ENCODE measurements around the gene PBX3. TPM values are rescaled to one million over a fixed set of nuclear protein-coding genes. Genes with fewer than 3 reads are reported as not detected.

Gene PBX3
- total and polyA plus RNA-seq, 8 donors: 8.9 to 36.8 (median 21.5) TPM

- DNase-seq (no peak), ATAC-seq (no peak), FAIRE-seq (no peak)
- intact Hi-C loops (cut with DNase I): no loop called here
- Histone ChIP-seq H3K27me3 (no peaks in the 10 kb centered on the region), H3K36me3 (no peaks in the 10 kb centered on the region), H3K4me3 (no peak overlapping the region), H3K27ac (no peak overlapping the region), H3K9me3 (no peaks in the 10 kb centered on the region), H3K4me1 (peaks cover 0 to 9% (median 2%) of the 10 kb centered on the region in 3 donors)
- TF ChIP-seq CTCF (IDR thresholded peaks at IDR 0.05): no peak
- 67 to 78% methylated on average over 3 of the region's 3 CpGs for WGBS, 2 donors
Observed at GRCh38 chr9:125902214-125902613, 155.0 kb downstream of the PBX3 start.

DNA sequence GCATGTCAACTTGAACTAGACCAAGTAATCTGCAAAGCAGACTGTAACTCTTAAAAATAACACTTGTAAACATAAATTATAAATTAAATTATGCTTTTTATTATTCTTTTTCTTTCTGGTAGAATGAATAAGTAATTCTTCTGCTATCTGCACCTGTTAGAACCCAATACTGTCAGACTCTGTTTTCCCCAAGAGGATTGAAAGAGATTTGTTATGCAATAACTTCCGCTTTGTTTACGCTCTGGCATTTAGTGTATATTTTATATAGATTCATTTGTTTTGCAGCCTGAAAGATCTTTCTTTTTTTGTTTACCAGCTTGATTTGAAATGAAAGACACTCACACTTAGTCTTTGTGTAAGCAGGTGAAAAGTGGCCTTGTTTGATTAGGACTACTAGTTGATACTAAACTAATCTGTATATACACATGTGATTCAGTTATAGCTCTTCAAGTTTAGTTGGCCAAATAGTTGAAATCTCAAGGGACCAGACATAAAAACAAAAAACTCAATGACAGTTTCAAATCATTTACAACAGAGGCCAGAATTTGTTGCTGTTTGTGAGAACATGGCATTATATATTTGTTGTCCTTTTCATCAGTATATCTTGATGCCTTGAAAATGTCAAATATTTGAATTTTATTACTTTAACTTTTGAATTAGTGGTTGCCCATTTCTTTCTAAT lies 155.8 kb downstream of the PBX3 start:
- no peaks in the 10 kb centered on the region for H3K27me3 ChIP-seq
- no peaks in the 10 kb centered on the region for H3K36me3 ChIP-seq
- no peak overlapping the region for H3K4me3 ChIP-seq
- 92 to 94% methylated on average over 2 of the region's 2 CpGs for WGBS, 2 donors
- H3K4me1 ChIP-seq: peaks cover 0 to 9% (median 2%) of the 10 kb centered on the region in 3 donors
- DNase-seq (no peak), FAIRE-seq (no peak), ATAC-seq (no peak)
- H3K9me3 ChIP-seq: no peaks in the 10 kb centered on the region
- TF ChIP-seq CTCF (IDR thresholded peaks at IDR 0.05): no peak
- H3K27ac ChIP-seq: no peak overlapping the region
- intact Hi-C loops (cut with DNase I): no loop called here

- H3K4me3 ChIP-seq: no peak overlapping the region
- H3K36me3 ChIP-seq: no peaks in the 10 kb centered on the region
- no peak for FAIRE-seq
- H3K27me3 ChIP-seq: no peaks in the 10 kb centered on the region
- no peak for DNase-seq
- TF ChIP-seq CTCF (IDR thresholded peaks at IDR 0.05): no peak
- no peaks in the 10 kb centered on the region for H3K9me3 ChIP-seq
- 63 to 65% methylated on average over 5 of the region's 5 CpGs for WGBS, 2 donors
- intact Hi-C loops (cut with DNase I): no loop called here
- ATAC-seq: peak in 3 of 4 donors; percentile 53 to 77 (median 68)
- H3K27ac ChIP-seq: peak overlapping the region in 2 of 4 donors; percentile 16 to 24
- peaks cover 0 to 9% (median 2%) of the 10 kb centered on the region in 3 donors for H3K4me1 ChIP-seq
Observed at GRCh38 chr9:125904155-125904851, 157.1 kb downstream of the PBX3 start.

- H3K9me3 ChIP-seq: no peaks in the 10 kb centered on the region
- H3K4me3 ChIP-seq: no peak overlapping the region
- ATAC-seq (no peak), FAIRE-seq (no peak), DNase-seq (no peak)
- intact Hi-C loops (cut with DNase I): no loop called here
- TF ChIP-seq CTCF (IDR thresholded peaks at IDR 0.05): no peak
- 46 to 57% methylated on average over 1 of the region's 1 CpG for WGBS, 2 donors
- peaks cover 0 to 9% (median 2%) of the 10 kb centered on the region in 3 donors for H3K4me1 ChIP-seq
- no peaks in the 10 kb centered on the region for H3K27me3 ChIP-seq
- no peaks in the 10 kb centered on the region for H3K36me3 ChIP-seq
- H3K27ac ChIP-seq: no peak overlapping the region
Observed at GRCh38 chr9:125906144-125906543, 159.0 kb downstream of the PBX3 start.

DNA sequence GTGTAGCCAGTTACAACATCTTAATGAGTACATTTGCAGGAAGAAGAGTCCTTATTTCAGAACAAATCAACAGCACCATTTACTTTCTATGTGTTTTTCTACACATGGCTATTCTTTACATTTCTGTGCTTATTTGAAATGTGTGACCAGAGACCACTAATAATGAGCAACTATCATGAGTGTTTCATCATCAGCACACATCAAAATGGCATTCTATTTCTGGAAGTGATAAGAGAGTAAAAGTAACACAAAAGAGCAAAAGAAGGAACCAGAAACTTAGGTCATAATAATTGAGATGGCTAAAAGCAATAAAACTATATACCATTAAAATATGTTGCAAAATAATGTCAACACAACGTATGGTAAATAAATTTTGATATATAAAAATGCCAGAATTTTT lies 159.7 kb downstream of the PBX3 start:
- Histone ChIP-seq H3K4me1 (peaks cover 0 to 7% (median 2%) of the 10 kb centered on the region in 3 donors), H3K27me3 (no peaks in the 10 kb centered on the region), H3K27ac (no peak overlapping the region), H3K9me3 (no peaks in the 10 kb centered on the region), H3K36me3 (no peaks in the 10 kb centered on the region), H3K4me3 (no peak overlapping the region)
- no peak for ATAC-seq
- no peak for FAIRE-seq
- intact Hi-C loops (cut with DNase I): no loop called here
- no peak for TF ChIP-seq CTCF (IDR thresholded peaks at IDR 0.05)
- WGBS, 2 donors: 82 to 83% methylated on average over 1 of the region's 1 CpG
- no peak for DNase-seq

Data from pancreas (tissue), 10 donors.